Measurements from ENCODE around the gene ARHGAP4.

GRCh38 chrX:153934148-153934761 is 8.2 kb upstream of the ARHGAP4 start:
- TF ChIP-seq MAX (IDR thresholded peaks at IDR 0.05) (no peak), EZH2 (IDR thresholded peaks at IDR 0.05) (no peak), POLR2AphosphoS5 (IDR thresholded peaks at IDR 0.05; ENCODE audit: low read depth, low read length) (no peak), POLR2A (IDR thresholded peaks at IDR 0.05; ENCODE audit: borderline replicate concordance, extremely low read depth, insufficient read depth, insufficient read length) (no peak), CTCF (IDR thresholded peaks at IDR 0.05 in 2 of 3, conservative IDR thresholded peaks at IDR 0.05 in 1 of 3; ENCODE audit: borderline replicate concordance in 1 of 3, insufficient read depth in 1 of 3, low read depth in 2 of 3, low read length in 2 of 3) (no peak), ELF1 (IDR thresholded peaks at IDR 0.05; ENCODE audit: borderline replicate concordance, low read depth) (no peak), REST (IDR thresholded peaks at IDR 0.05; ENCODE audit: low read depth) (no peak), EZH2phosphoT487 (IDR thresholded peaks at IDR 0.05; ENCODE audit: borderline replicate concordance) (no peak), EGR1 (IDR thresholded peaks at IDR 0.05; ENCODE audit: low read depth) (no peak), FOSL1 (IDR thresholded peaks at IDR 0.05; ENCODE audit: low read depth) (no peak), JUND (IDR thresholded peaks at IDR 0.05) (no peak), CEBPB (IDR thresholded peaks at IDR 0.05; ENCODE audit: low read depth) (no peak)
